CD14-positive monocyte (primary cell): ENCODE data around the gene AMPD3. TPM values are rescaled to one million over a fixed set of nuclear protein-coding genes. Genes with fewer than 3 reads are reported as not detected.

Experiments
- DNase-seq, 3 donors: peaks; one replicate each; pipeline ENCODE4 v3.0.0-alpha.2; 2011 to 2022
- H2AFZ ChIP-seq: 2 replicates; pipeline ENCODE4 v1.6.0; 2012; ENCODE audit warnings: mild to moderate bottlenecking, low read depth, low read length, inconsistent platforms; ENCODE audit not compliant: insufficient read depth, poor library complexity, severe bottlenecking
- H3K27ac ChIP-seq, 2 donors: 1 replicate in 1 of 2; 2 replicates in 1 of 2; pipeline ENCODE4 v1.5.1; 2012 to 2013; ENCODE audit warnings: low read length in 2 of 2, control low read depth in 1 of 2, inconsistent platforms in 1 of 2, low read depth in 1 of 2, mild to moderate bottlenecking in 1 of 2
- H3K27me3 ChIP-seq, 2 donors: one replicate each; pipeline versions ENCODE4 v1.6.0 to v1.6.1; 2011 to 2013; ENCODE audit warnings: low read length in 2 of 2; ENCODE audit not compliant: control insufficient read depth in 2 of 2, insufficient read depth in 2 of 2
- H3K36me3 ChIP-seq, 2 donors: replicated peaks in 1 of 2; 1 replicate in 1 of 2; 2 replicates in 1 of 2; pipeline versions ENCODE4 v1.5.1 to v1.6.1; 2012 to 2013; ENCODE audit warnings: low read length in 2 of 2, control low read depth in 1 of 2, inconsistent platforms in 1 of 2, mild to moderate bottlenecking in 1 of 2; ENCODE audit not compliant: insufficient read depth in 2 of 2, control insufficient read depth in 1 of 2
- H3K4me1 ChIP-seq, 2 donors: 1 replicate in 1 of 2; 2 replicates in 1 of 2; pipeline versions ENCODE4 v1.5.1 to v1.6.1; 2012 to 2013; ENCODE audit warnings: low read length in 2 of 2, control low read depth in 1 of 2, inconsistent platforms in 1 of 2, mild to moderate bottlenecking in 1 of 2, moderate library complexity in 1 of 2; ENCODE audit not compliant: insufficient read depth in 2 of 2, control insufficient read depth in 1 of 2
- H3K4me2 ChIP-seq: replicated peaks from 2 replicates; pipeline ENCODE3; 2012; ENCODE audit warnings: low read length, moderate library complexity, mild to moderate bottlenecking; ENCODE audit not compliant: poor library complexity, severe bottlenecking; ENCODE audit errors: extremely low read depth
- H3K4me3 ChIP-seq, 3 experiments: fragments of 200-600 bp in 1 of 3; sonication (generic) in 1 of 3; replicated peaks in 1 of 3; 1 replicate in 2 of 3; 2 replicates in 1 of 3; pipeline ENCODE4 v1.5.1; 2011 to 2013; ENCODE audit warnings: low read length in 3 of 3, mild to moderate bottlenecking in 3 of 3, control low read depth in 2 of 3, low read depth in 2 of 3, inconsistent platforms in 1 of 3, moderate library complexity in 1 of 3
- H3K79me2 ChIP-seq: 2 replicates; pipeline ENCODE4 v1.6.0; 2012; ENCODE audit warnings: mild to moderate bottlenecking, control low read depth, inconsistent platforms, low read length, moderate library complexity; ENCODE audit not compliant: insufficient read depth
- H3K9ac ChIP-seq: 2 replicates; pipeline ENCODE4 v1.6.0; 2017; ENCODE audit warnings: low read length, mild to moderate bottlenecking; ENCODE audit not compliant: insufficient read depth, poor library complexity, severe bottlenecking
- H3K9me3 ChIP-seq, 2 donors: replicated peaks in 1 of 2; 1 replicate in 1 of 2; 2 replicates in 1 of 2; pipeline versions ENCODE4 v1.5.1 to v1.6.1; 2012 to 2013; ENCODE audit warnings: low read length in 2 of 2, control low read depth in 1 of 2; ENCODE audit not compliant: control insufficient read depth in 1 of 2, insufficient read depth in 1 of 2
- H4K20me1 ChIP-seq: 2 replicates; pipeline ENCODE4 v1.6.0; 2012; ENCODE audit warnings: mild to moderate bottlenecking, low read length, control low read depth, moderate library complexity; ENCODE audit not compliant: insufficient read depth
- H3K27ac Mint-ChIP-seq, 7 donors: one replicate each; pipeline ENCODE4 v1.8.0; 2020; ENCODE audit warnings: mild to moderate bottlenecking in 7 of 7, mixed read lengths in 7 of 7, moderate library complexity in 6 of 7, inconsistent platforms in 2 of 7
- H3K27me3 Mint-ChIP-seq, 3 donors: one replicate each; pipeline ENCODE4 v1.8.0; 2021 to 2022; ENCODE audit warnings: low read depth in 3 of 3, mild to moderate bottlenecking in 3 of 3, mixed read lengths in 3 of 3, moderate library complexity in 3 of 3, inconsistent platforms in 1 of 3
- H3K36me3 Mint-ChIP-seq, 2 donors: one replicate each; pipeline ENCODE4 v1.8.0; 2020; ENCODE audit warnings: mixed read lengths in 2 of 2, inconsistent platforms in 1 of 2, mild to moderate bottlenecking in 1 of 2
- H3K4me1 Mint-ChIP-seq: one replicate; pipeline ENCODE4 v1.8.0; 2020; ENCODE audit warnings: mild to moderate bottlenecking, mixed read lengths
- H3K4me3 Mint-ChIP-seq, 2 donors: one replicate each; pipeline ENCODE4 v1.8.0; 2020; ENCODE audit warnings: mild to moderate bottlenecking in 2 of 2, mixed read lengths in 2 of 2, moderate library complexity in 1 of 2
- H3K9me3 Mint-ChIP-seq, 7 donors: one replicate each; pipeline ENCODE4 v1.8.0; 2020 to 2022; ENCODE audit warnings: mixed read lengths in 7 of 7, mild to moderate bottlenecking in 6 of 7, moderate library complexity in 6 of 7, inconsistent platforms in 2 of 7
- WGBS: methylation state at CpG from one replicate; pipeline ENCODE4 v1.1.5; 2013; ENCODE audit warnings: missing lambda C conversion rate; ENCODE audit not compliant: insufficient coverage; 5-methylcytosine and 5-hydroxymethylcytosine counted together
- intact Hi-C, 2 donors: fragments of 100-400 bp; cut with micrococcal nuclease; formaldehyde crosslinking; loops; one replicate each; pipeline versions ENCODE4 v1.15.0 to v1.15.1; 2023
- polyA plus RNA-seq, 3 donors: library from polyadenylated mRNA; depleted of rRNA in 1 of 3; unstranded in 2 of 3; stranded (reverse) in 1 of 3; fragments of 300-500 nt in 2 of 3; fragments of >200 nt in 1 of 3; fragmentation: Illumina TruSeq in 2 of 3; gene quantifications; 1 replicate in 2 of 3; 2 replicates in 1 of 3; pipeline ENCODE4 v1.2.3, GENCODE V29; 2012 to 2021
- TF ChIP-seq, protein P1 (sequence below): fragments of 200-600 bp; IDR thresholded peaks from one replicate; pipeline ENCODE4 v1.8.0; 2022; ENCODE audit warnings: antibody characterized with exemption, mild to moderate bottlenecking

The AMPD3 gene
- polyA plus RNA-seq, 3 donors, result 10.5 to 24.3 (median 14.3) TPM

GRCh38 chr11:10520562-10520961, 65.5 kb downstream of the AMPD3 start:
- Histone ChIP-seq H3K79me2 (no peaks in the 10 kb centered on the region), H3K36me3 (peaks cover 82 to 92% of the 10 kb centered on the region in 2 donors), H3K9ac (no peak overlapping the region), H2AFZ (no peak overlapping the region), H3K27ac (no peak overlapping the region), H3K4me2 (no peak overlapping the region), H3K4me3 (no peak overlapping the region), H3K4me1 (no peaks in the 10 kb centered on the region), H4K20me1 (no peaks in the 10 kb centered on the region), H3K27me3 (no peaks in the 10 kb centered on the region), H3K9me3 (no peaks in the 10 kb centered on the region)
- Mint-ChIP-seq H3K27ac (no peak overlapping the region), H3K27me3 (no peaks in the 10 kb centered on the region), H3K36me3 (peaks cover 64 to 73% of the 10 kb centered on the region in 2 donors), H3K9me3 (no peaks in the 10 kb centered on the region), H3K4me3 (no peak overlapping the region), H3K4me1 (no peaks in the 10 kb centered on the region)
- no peak for DNase-seq
- TF ChIP-seq, protein P1, sequence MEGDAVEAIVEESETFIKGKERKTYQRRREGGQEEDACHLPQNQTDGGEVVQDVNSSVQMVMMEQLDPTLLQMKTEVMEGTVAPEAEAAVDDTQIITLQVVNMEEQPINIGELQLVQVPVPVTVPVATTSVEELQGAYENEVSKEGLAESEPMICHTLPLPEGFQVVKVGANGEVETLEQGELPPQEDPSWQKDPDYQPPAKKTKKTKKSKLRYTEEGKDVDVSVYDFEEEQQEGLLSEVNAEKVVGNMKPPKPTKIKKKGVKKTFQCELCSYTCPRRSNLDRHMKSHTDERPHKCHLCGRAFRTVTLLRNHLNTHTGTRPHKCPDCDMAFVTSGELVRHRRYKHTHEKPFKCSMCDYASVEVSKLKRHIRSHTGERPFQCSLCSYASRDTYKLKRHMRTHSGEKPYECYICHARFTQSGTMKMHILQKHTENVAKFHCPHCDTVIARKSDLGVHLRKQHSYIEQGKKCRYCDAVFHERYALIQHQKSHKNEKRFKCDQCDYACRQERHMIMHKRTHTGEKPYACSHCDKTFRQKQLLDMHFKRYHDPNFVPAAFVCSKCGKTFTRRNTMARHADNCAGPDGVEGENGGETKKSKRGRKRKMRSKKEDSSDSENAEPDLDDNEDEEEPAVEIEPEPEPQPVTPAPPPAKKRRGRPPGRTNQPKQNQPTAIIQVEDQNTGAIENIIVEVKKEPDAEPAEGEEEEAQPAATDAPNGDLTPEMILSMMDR, result no peak
- intact Hi-C loops, result no loop called here
- no CpG with 5 or more reads among the region's 2 CpGs for WGBS

DNA sequence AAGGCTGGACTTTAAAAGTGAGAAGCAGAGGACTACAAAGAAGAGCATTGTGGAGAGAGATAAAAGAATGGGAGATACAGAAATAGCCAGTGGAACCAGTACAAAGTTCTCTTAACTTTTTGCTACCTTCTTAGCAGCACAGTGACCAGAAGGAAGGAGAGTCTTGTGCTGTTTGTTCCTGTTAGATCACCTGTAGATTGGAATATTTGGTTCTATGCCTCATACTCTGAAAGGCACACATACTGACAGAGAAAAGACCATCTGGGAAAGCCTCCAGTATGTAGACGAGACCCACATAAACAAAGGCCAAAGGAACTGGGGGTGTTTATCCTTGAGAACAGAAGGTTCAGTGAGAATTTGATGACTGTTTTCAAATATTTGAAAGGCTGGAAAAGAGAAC, 67.2 kb downstream of the AMPD3 start:
- H3K27ac Mint-ChIP-seq, result no peak overlapping the region
- H3K9me3 ChIP-seq, result no peaks in the 10 kb centered on the region
- no peak overlapping the region for H2AFZ ChIP-seq

More for the DNA sequence above, 67.2 kb downstream of the AMPD3 start:
- Histone ChIP-seq H3K4me2 (no peak overlapping the region), H3K4me1 (no peaks in the 10 kb centered on the region), H3K36me3 (peaks cover 81 to 92% of the 10 kb centered on the region in 2 donors), H3K79me2 (no peaks in the 10 kb centered on the region), H3K27ac (no peak overlapping the region), H3K9ac (no peak overlapping the region), H3K27me3 (no peaks in the 10 kb centered on the region), H4K20me1 (no peaks in the 10 kb centered on the region), H3K4me3 (no peak overlapping the region)
- no peak overlapping the region for H3K4me3 Mint-ChIP-seq
- intact Hi-C loops, result no loop called here
- no peaks in the 10 kb centered on the region for H3K9me3 Mint-ChIP-seq
- no peaks in the 10 kb centered on the region for H3K27me3 Mint-ChIP-seq
- DNase-seq, result no peak
- TF ChIP-seq, protein P1, result no peak
- no peaks in the 10 kb centered on the region for H3K4me1 Mint-ChIP-seq
- no CpG with 5 or more reads among the region's 1 CpG for WGBS
- peaks cover 63 to 74% of the 10 kb centered on the region in 2 donors for H3K36me3 Mint-ChIP-seq
